Measurements from ENCODE around the gene COL4A2. TPM values are rescaled to one million over a fixed set of nuclear protein-coding genes. Genes with fewer than 3 reads are reported as not detected.

COL4A2 gene
- 100 to 1,000 TPM in 1 of 8 experiments, 10 to 100 TPM in 5, 1 to 10 TPM in 2; 3.5 to 379 (median 30.2) TPM for total RNA-seq

- WGBS, 10 experiments: 0 to 3% (median 0%) methylated on average over 1 to 9 of the region's 96 CpGs; no CpG with 5 or more reads in 7 of the 10 experiments
- H3K27ac ChIP-seq: no peak within 1 kb of the TSS
- in situ Hi-C loops (cut with MboI; ENCODE audit: low pct_unique_long_range_greater_than_20kb in 2 of 9, low sequenced_read_pairs in 9 of 9, unreplicated experiment in 9 of 9): no loop called here
- H3K4me3 ChIP-seq: peak within 1 kb of the TSS; percentile 47 to 72 (median 62)
- peak; percentile 46 to 73 (median 67) for ATAC-seq (replicated peaks in 6 of 8)
- peaks cover 7 to 9% of the 10 kb centered on the region in 2 donors for H3K4me1 ChIP-seq (replicated peaks in 1 of 2)
These were observed at the start of gene COL4A2, which contains the start of gene COL4A1 for GRCh38 chr13:110306960-110307766. COL4A2 (plus strand) TSS chr13:110307284; CDS start chr13:110307904, 620 bp downstream. COL4A1 (minus strand) TSS chr13:110307157; CDS start chr13:110307027, 130 bp downstream.

DNA sequence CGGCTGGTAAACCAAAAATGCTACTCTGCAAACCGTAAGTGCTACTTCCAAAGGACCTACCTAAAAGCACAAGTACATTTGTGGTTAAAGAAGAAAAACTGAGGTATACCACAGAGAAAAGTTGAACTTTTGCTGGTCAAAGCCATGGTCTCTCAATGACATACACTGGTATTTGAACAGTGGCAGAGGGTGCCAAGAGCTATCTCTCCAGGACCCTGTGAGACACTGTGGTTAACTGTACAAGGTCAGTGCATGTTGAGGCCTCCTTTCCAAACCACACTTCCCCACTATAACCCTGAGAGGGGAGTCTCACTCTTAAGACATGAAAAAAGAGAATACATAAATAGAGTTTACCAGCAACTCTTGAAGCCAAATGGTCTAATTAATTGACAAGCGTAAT is 49.7 kb upstream of the COL4A2 start:
- in situ Hi-C loops (cut with MboI; ENCODE audit: low pct_unique_long_range_greater_than_20kb in 2 of 9, low sequenced_read_pairs in 9 of 9, unreplicated experiment in 9 of 9): no loop called here
- no peak overlapping the region for H3K27ac ChIP-seq
- no peaks in the 10 kb centered on the region for H3K4me1 ChIP-seq (replicated peaks in 1 of 2)
- ATAC-seq (replicated peaks in 6 of 8): no peak
- no peak overlapping the region for H3K4me3 ChIP-seq
- WGBS, 10 experiments: 20 to 100% (median 92%) methylated on average over 1 to 3 of the region's 3 CpGs; no CpG with 5 or more reads in 1 of the 10 experiments

- Histone ChIP-seq H3K27ac (no peak overlapping the region), H3K4me3 (no peak overlapping the region), H3K4me1 (replicated peaks in 1 of 2) (no peaks in the 10 kb centered on the region)
- 62 to 100% (median 92%) methylated on average over 1 to 12 of the region's 12 CpGs for WGBS, 10 experiments
- in situ Hi-C loops (cut with MboI; ENCODE audit: low pct_unique_long_range_greater_than_20kb in 2 of 9, low sequenced_read_pairs in 9 of 9, unreplicated experiment in 9 of 9): no loop called here
- ATAC-seq (replicated peaks in 6 of 8): peak in 2 of 8 experiments; percentile 43 to 46
These were observed 48.0 kb upstream of the COL4A2 start for GRCh38 chr13:110258876-110259631.

DNA sequence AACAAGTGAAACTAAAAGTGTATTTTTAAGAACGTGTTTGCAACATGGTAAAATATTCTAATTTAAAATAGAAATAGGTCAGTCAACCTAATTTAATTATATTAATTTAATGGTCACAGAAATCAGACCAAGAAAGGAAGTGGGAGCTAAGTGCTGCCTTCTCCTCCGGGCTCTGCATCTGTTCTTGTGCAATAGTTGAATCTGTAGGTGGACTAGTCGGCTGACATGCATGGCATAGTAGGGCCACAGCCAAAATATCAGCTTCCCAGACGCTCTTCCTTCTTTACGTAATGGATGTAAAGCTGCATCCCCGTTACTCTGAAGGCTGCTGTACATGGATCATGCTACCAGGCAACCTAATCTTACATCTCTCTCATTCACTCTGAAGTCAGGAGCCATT is 47.4 kb upstream of the COL4A2 start:
- 39 to 94% (median 86%) methylated on average over 2 to 6 of the region's 6 CpGs; no CpG with 5 or more reads in 1 of the 10 experiments for WGBS, 10 experiments
- in situ Hi-C loops (cut with MboI; ENCODE audit: low pct_unique_long_range_greater_than_20kb in 2 of 9, low sequenced_read_pairs in 9 of 9, unreplicated experiment in 9 of 9): no loop called here
- H3K4me1 ChIP-seq (replicated peaks in 1 of 2): no peaks in the 10 kb centered on the region
- no peak for ATAC-seq (replicated peaks in 6 of 8)
- H3K4me3 ChIP-seq: no peak overlapping the region
- no peak overlapping the region for H3K27ac ChIP-seq

DNA sequence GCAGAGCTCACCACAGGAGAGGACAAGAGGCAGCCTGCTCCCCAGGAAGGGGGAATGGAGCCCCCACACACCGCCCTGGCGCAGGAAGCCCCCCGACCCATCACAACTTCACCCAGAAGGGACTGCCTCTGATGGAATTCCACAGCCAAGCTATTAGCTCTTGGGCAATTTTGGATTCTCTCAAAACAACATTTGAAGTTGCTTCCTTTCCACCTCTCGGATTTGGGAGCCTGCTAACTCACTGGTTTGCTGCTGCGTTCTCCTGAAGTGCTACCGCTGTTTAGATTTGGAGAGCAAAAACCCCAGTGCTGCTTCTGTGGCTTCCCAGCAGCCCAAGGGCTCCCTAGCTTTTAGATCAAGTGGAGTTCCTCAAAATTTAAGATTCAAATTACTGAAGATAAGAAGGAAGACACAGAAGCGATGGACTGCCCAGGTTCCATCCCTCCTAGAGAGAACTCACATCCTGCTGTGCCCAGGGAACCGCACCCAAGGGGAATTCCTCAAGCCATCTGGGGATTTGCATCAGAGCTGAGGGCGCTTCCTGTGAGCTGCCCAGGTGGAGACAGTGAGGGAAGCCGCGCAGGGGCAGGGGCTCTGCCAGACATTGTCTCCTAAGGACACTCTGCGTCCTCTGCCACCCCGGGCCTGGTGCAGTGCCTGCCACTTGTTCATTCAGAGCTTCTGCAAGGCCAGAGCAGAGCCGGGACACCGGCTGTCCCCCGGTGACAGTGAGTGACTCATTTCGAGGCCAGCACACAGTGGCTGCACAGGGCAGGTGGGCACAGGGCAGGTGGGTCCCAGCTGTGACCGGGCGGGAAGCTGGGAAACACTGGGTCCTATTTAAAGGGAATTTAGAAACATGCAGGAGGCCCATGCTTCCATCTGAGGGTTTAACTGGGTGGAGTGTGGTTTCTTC is 45.7 kb upstream of the COL4A2 start:
- no peaks in the 10 kb centered on the region for H3K4me1 ChIP-seq (replicated peaks in 1 of 2)
- 83 to 100% (median 90%) methylated on average over 1 to 9 of the region's 19 CpGs; no CpG with 5 or more reads in 3 of the 10 experiments for WGBS, 10 experiments
- in situ Hi-C loops (cut with MboI; ENCODE audit: low pct_unique_long_range_greater_than_20kb in 2 of 9, low sequenced_read_pairs in 9 of 9, unreplicated experiment in 9 of 9): no loop called here
- no peak overlapping the region for H3K27ac ChIP-seq
- H3K4me3 ChIP-seq: no peak overlapping the region
- ATAC-seq (replicated peaks in 6 of 8): peak in 1 of 8 experiments; percentile 57

DNA sequence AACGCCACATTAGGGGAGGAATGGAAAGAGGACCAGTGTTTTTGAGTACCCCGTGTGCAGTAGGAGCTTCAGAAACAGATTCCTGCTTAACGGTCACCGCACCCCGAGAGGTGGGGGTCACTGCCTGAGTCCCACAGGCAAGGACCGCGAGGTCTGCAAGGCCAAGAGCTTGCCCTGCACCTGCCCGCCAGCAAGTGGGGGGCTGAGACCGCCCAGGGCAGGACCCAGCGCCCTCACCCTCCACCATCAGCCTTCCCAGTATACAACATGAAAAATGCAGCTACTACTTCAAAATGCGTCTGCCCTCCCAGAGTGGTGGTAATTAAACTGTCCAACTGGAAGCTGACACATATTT is 45.0 kb upstream of the COL4A2 start:
- Histone ChIP-seq H3K4me3 (no peak overlapping the region), H3K27ac (no peak overlapping the region), H3K4me1 (replicated peaks in 1 of 2) (no peaks in the 10 kb centered on the region)
- in situ Hi-C loops (cut with MboI; ENCODE audit: low pct_unique_long_range_greater_than_20kb in 2 of 9, low sequenced_read_pairs in 9 of 9, unreplicated experiment in 9 of 9): no loop called here
- ATAC-seq (replicated peaks in 6 of 8): no peak
- 78 to 100% (median 91%) methylated on average over 2 to 7 of the region's 11 CpGs; no CpG with 5 or more reads in 3 of the 10 experiments for WGBS, 10 experiments

GRCh38 chr13:110262508-110263291 is 44.4 kb upstream of the COL4A2 start:
- no peak overlapping the region for H3K27ac ChIP-seq
- no peaks in the 10 kb centered on the region for H3K4me1 ChIP-seq (replicated peaks in 1 of 2)
- in situ Hi-C loops (cut with MboI; ENCODE audit: low pct_unique_long_range_greater_than_20kb in 2 of 9, low sequenced_read_pairs in 9 of 9, unreplicated experiment in 9 of 9): no loop called here
- ATAC-seq (replicated peaks in 6 of 8): peak in 1 of 8 experiments; percentile 17
- 33 to 100% (median 60%) methylated on average over 1 to 9 of the region's 11 CpGs; no CpG with 5 or more reads in 1 of the 10 experiments for WGBS, 10 experiments
- no peak overlapping the region for H3K4me3 ChIP-seq

- no peaks in the 10 kb centered on the region for H3K4me1 ChIP-seq (replicated peaks in 1 of 2)
- in situ Hi-C loops (cut with MboI; ENCODE audit: low pct_unique_long_range_greater_than_20kb in 2 of 9, low sequenced_read_pairs in 9 of 9, unreplicated experiment in 9 of 9): no loop called here
These were observed 43.7 kb upstream of the COL4A2 start for GRCh38 chr13:110263404-110263803.

DNA sequence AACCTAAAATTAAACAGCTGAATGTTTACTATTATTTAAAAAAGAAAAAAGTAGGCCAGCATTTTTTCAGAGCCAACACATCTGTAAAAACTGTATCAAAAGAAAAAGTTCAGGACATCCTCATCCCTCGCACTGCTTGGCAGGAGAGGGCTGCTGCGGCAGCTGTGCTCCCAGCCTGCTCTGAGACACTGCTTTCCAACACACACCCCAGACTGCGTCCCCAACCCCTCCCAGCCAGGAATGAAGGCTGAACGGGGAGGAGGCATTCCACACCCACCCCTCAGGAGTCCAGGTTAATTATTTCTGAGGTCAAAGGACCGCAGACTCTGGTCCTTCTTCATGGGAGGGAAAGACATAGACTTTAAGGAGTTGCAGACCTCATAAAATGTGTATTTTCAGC is 43.2 kb upstream of the COL4A2 start:
- no peak overlapping the region for H3K4me3 ChIP-seq
- ATAC-seq (replicated peaks in 6 of 8): peak in 1 of 8 experiments; percentile 49
- WGBS, 10 experiments: 20 to 73% (median 63%) methylated on average over 1 to 5 of the region's 5 CpGs; no CpG with 5 or more reads in 5 of the 10 experiments
- H3K4me1 ChIP-seq (replicated peaks in 1 of 2): no peaks in the 10 kb centered on the region
- in situ Hi-C loops (cut with MboI; ENCODE audit: low pct_unique_long_range_greater_than_20kb in 2 of 9, low sequenced_read_pairs in 9 of 9, unreplicated experiment in 9 of 9): no loop called here
- no peak overlapping the region for H3K27ac ChIP-seq

More at GRCh38 chr13:110263404-110263803, 43.7 kb upstream of the COL4A2 start:
- WGBS, 10 experiments: 65 to 100% (median 96%) methylated on average over 1 to 5 of the region's 5 CpGs; no CpG with 5 or more reads in 1 of the 10 experiments
- Histone ChIP-seq H3K4me3 (no peak overlapping the region), H3K27ac (no peak overlapping the region)
- ATAC-seq (replicated peaks in 6 of 8): no peak

- H3K27ac ChIP-seq: no peak overlapping the region
- no peak overlapping the region for H3K4me3 ChIP-seq
- no peaks in the 10 kb centered on the region for H3K4me1 ChIP-seq (replicated peaks in 1 of 2)
- WGBS, 10 experiments: 30 to 85% (median 81%) methylated on average over 2 to 11 of the region's 12 CpGs; no CpG with 5 or more reads in 1 of the 10 experiments
- in situ Hi-C loops (cut with MboI; ENCODE audit: low pct_unique_long_range_greater_than_20kb in 2 of 9, low sequenced_read_pairs in 9 of 9, unreplicated experiment in 9 of 9): no loop called here
- ATAC-seq (replicated peaks in 6 of 8): no peak
These were observed 42.3 kb upstream of the COL4A2 start for GRCh38 chr13:110264685-110265275.

DNA sequence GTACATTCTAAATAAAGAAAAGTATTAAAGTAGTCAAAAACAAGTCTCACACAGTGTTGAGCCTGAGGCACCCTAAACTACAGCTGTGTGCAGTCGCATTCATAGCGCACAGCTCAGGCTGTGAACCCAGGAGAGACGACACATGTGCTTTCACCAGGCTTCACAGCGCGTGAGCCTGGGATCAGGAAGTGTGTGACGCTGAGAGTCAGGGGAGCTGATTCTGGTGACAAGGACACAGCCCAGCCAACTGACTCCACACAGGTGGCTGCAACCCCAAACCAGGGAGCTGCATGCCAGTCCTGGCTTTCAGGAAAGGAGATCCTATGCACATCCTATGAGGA is 41.8 kb upstream of the COL4A2 start:
- in situ Hi-C loops (cut with MboI; ENCODE audit: low pct_unique_long_range_greater_than_20kb in 2 of 9, low sequenced_read_pairs in 9 of 9, unreplicated experiment in 9 of 9): no loop called here
- Histone ChIP-seq H3K4me1 (replicated peaks in 1 of 2) (no peaks in the 10 kb centered on the region), H3K27ac (no peak overlapping the region), H3K4me3 (no peak overlapping the region)
- peak in 3 of 8 experiments; percentile 30 to 38 (median 32) for ATAC-seq (replicated peaks in 6 of 8)
- WGBS, 10 experiments: 78 to 97% (median 86%) methylated on average over 1 to 6 of the region's 6 CpGs; no CpG with 5 or more reads in 4 of the 10 experiments
